Measurements from ENCODE around the gene PTGES2. TPM values are rescaled to one million over a fixed set of nuclear protein-coding genes. Genes with fewer than 3 reads are reported as not detected.

The PTGES2 gene
- polyA plus RNA-seq, 3 donors: 37.8 to 61.4 (median 55.5) TPM

- DNase-seq (ENCODE audit: extremely low read depth in 1 of 11, low read depth in 9 of 11, low spot score in 4 of 11): peak; percentile 72 to 94 (median 89)
Observed at GRCh38 chr9:128159784-128160602, 32.5 kb upstream of the PTGES2 start, which contains the start of gene BBLN. Gene BBLN (plus strand): TSS chr9:128160265. CDS start chr9:128160408, 143 bp downstream.

- no peak for DNase-seq (ENCODE audit: extremely low read depth in 1 of 11, low read depth in 9 of 11, low spot score in 4 of 11)
Observed at GRCh38 chr9:128159522-128159783, 31.9 kb upstream of the PTGES2 start.

GRCh38 chr9:128155736-128156500 lies 28.4 kb upstream of the PTGES2 start:
- DNase-seq (ENCODE audit: extremely low read depth in 1 of 11, low read depth in 9 of 11, low spot score in 4 of 11): no peak

GRCh38 chr9:128153947-128154695 lies 26.6 kb upstream of the PTGES2 start:
- no peak for DNase-seq (ENCODE audit: extremely low read depth in 1 of 11, low read depth in 9 of 11, low spot score in 4 of 11)

GRCh38 chr9:128153060-128153946 lies 25.8 kb upstream of the PTGES2 start:
- no peak for DNase-seq (ENCODE audit: extremely low read depth in 1 of 11, low read depth in 9 of 11, low spot score in 4 of 11)

GRCh38 chr9:128152133-128153059 lies 24.9 kb upstream of the PTGES2 start:
- DNase-seq (ENCODE audit: extremely low read depth in 1 of 11, low read depth in 9 of 11, low spot score in 4 of 11): no peak

GRCh38 chr9:128151309-128152132 lies 24.0 kb upstream of the PTGES2 start:
- no peak for DNase-seq (ENCODE audit: extremely low read depth in 1 of 11, low read depth in 9 of 11, low spot score in 4 of 11)

GRCh38 chr9:128150594-128151308 lies 23.2 kb upstream of the PTGES2 start:
- no peak for DNase-seq (ENCODE audit: extremely low read depth in 1 of 11, low read depth in 9 of 11, low spot score in 4 of 11)

GRCh38 chr9:128149951-128150593 lies 22.5 kb upstream of the PTGES2 start:
- no peak for DNase-seq (ENCODE audit: extremely low read depth in 1 of 11, low read depth in 9 of 11, low spot score in 4 of 11)

- DNase-seq (ENCODE audit: extremely low read depth in 1 of 11, low read depth in 9 of 11, low spot score in 4 of 11): no peak
Observed at GRCh38 chr9:128149001-128149701, 21.6 kb upstream of the PTGES2 start, which contains the start of gene LCN2. Gene LCN2 (plus strand): TSS chr9:128149453. CDS start chr9:128149526, 73 bp downstream.

- DNase-seq (ENCODE audit: extremely low read depth in 1 of 11, low read depth in 9 of 11, low spot score in 4 of 11): no peak
Observed at GRCh38 chr9:128148509-128149000, 21.0 kb upstream of the PTGES2 start.

- no peak for DNase-seq (ENCODE audit: extremely low read depth in 1 of 11, low read depth in 9 of 11, low spot score in 4 of 11)
Observed at GRCh38 chr9:128146591-128147120, 19.1 kb upstream of the PTGES2 start.

GRCh38 chr9:128145951-128146351 lies 18.4 kb upstream of the PTGES2 start:
- no peak for DNase-seq (ENCODE audit: extremely low read depth in 1 of 11, low read depth in 9 of 11, low spot score in 4 of 11)

- peak in 4 of 11 donors; percentile 42 to 73 (median 60) for DNase-seq (ENCODE audit: extremely low read depth in 1 of 11, low read depth in 9 of 11, low spot score in 4 of 11)
Observed at GRCh38 chr9:128145536-128145935, 18.0 kb upstream of the PTGES2 start.

Data from renal cortex interstitium (tissue), 11 donors.